Endometrium (tissue), 2 donors: ENCODE results near the gene BPGM.
"Not testable (repeated sequence)": the region's sequence is repeated elsewhere in the genome, so short reads cannot be mapped to it uniquely, and the experiment has no call there.

Experiments used
- FAIRE-seq: peaks from 2 replicates; lab custom pipeline; 2012; peaks lifted over from hg19 to GRCh38; lab: Jason Lieb, UNC
- donor health status: control.
- donor health status: control.

Gene BPGM

GRCh38 chr7:134632052-134632451 lies 14.6 kb upstream of the BPGM start:
- FAIRE-seq, result no peak

- FAIRE-seq, result no peak
These were observed 13.6 kb upstream of the BPGM start for GRCh38 chr7:134632937-134633540.

GRCh38 chr7:134636008-134636449 lies 10.6 kb upstream of the BPGM start:
- FAIRE-seq, result no peak

- no peak for FAIRE-seq
These were observed 9.2 kb upstream of the BPGM start for GRCh38 chr7:134637441-134637840.

- FAIRE-seq, result no peak
These were observed 8.5 kb upstream of the BPGM start for GRCh38 chr7:134637934-134638719.

- FAIRE-seq, result no peak
These were observed 7.6 kb upstream of the BPGM start for GRCh38 chr7:134639061-134639460.

GRCh38 chr7:134639683-134640279 lies 6.9 kb upstream of the BPGM start:
- no peak for FAIRE-seq

GRCh38 chr7:134640842-134641715 lies 5.6 kb upstream of the BPGM start:
- FAIRE-seq, result no peak

- not testable (repeated sequence) for FAIRE-seq
These were observed 4.7 kb upstream of the BPGM start for GRCh38 chr7:134641981-134642380.

GRCh38 chr7:134643131-134643530 lies 3.5 kb upstream of the BPGM start:
- no peak for FAIRE-seq

GRCh38 chr7:134645478-134645877 lies 1.2 kb upstream of the BPGM start:
- no peak for FAIRE-seq

- FAIRE-seq, result no peak
These were observed 718 bp upstream of the BPGM start for GRCh38 chr7:134645935-134646334.

GRCh38 chr7:134648456-134648855 lies 1.8 kb downstream of the BPGM start:
- no peak for FAIRE-seq

GRCh38 chr7:134649226-134649775 lies 2.6 kb downstream of the BPGM start:
- FAIRE-seq, result no peak

- no peak for FAIRE-seq
These were observed 5.3 kb downstream of the BPGM start for GRCh38 chr7:134651991-134652390.

- no peak for FAIRE-seq
These were observed 7.6 kb downstream of the BPGM start for GRCh38 chr7:134654104-134654775.

- no peak for FAIRE-seq
These were observed 10.9 kb downstream of the BPGM start for GRCh38 chr7:134657526-134657925.

- no peak for FAIRE-seq
These were observed 13.7 kb downstream of the BPGM start for GRCh38 chr7:134660242-134660785.

GRCh38 chr7:134660961-134661376 lies 14.3 kb downstream of the BPGM start:
- FAIRE-seq, result no peak

- no peak for FAIRE-seq
These were observed 15.7 kb downstream of the BPGM start for GRCh38 chr7:134662166-134662870.

- no peak for FAIRE-seq
These were observed 16.2 kb downstream of the BPGM start for GRCh38 chr7:134662871-134663205.
